SJCRH30 (cell line): Measurements from ENCODE around the gene MGMT. TPM values are rescaled to one million over a fixed set of nuclear protein-coding genes. Genes with fewer than 3 reads are reported as not detected.

Experiments
- DNase-seq, 2 experiments: peaks; one replicate each; pipeline ENCODE4 v3.0.0-alpha.2; 2015 to 2020
- H3K27ac ChIP-seq: fragments of 250-450 bp; sonication (Bioruptor Pico); 2 replicates; pipeline ENCODE4 v1.5.1; 2020; ENCODE audit warnings: mild to moderate bottlenecking, moderate library complexity
- H3K27me3 ChIP-seq: fragments of 250-450 bp; sonication (Bioruptor Pico); 2 replicates; pipeline ENCODE4 v1.5.1; 2020; ENCODE audit warnings: mild to moderate bottlenecking, moderate library complexity
- H3K36me3 ChIP-seq: fragments of 250-450 bp; sonication (Bioruptor Pico); 2 replicates; pipeline ENCODE4 v1.5.1; 2020; ENCODE audit warnings: mild to moderate bottlenecking, moderate library complexity
- H3K4me1 ChIP-seq: fragments of 250-450 bp; sonication (Bioruptor Pico); 2 replicates; pipeline ENCODE4 v1.5.1; 2020; ENCODE audit warnings: mild to moderate bottlenecking, moderate library complexity
- H3K4me3 ChIP-seq: fragments of 250-450 bp; sonication (Bioruptor Pico); 2 replicates; pipeline ENCODE4 v1.5.1; 2020; ENCODE audit warnings: mild to moderate bottlenecking, moderate library complexity
- H3K9me3 ChIP-seq: fragments of 250-450 bp; sonication (Bioruptor Pico); replicated peaks from 2 replicates; pipeline ENCODE4 v1.5.1; 2020; ENCODE audit warnings: mild to moderate bottlenecking, moderate library complexity
- total RNA-seq: library from RNA; depleted of rRNA; stranded (reverse); fragments of >200 nt; shearing (Covaris generic); gene quantifications from 2 replicates; pipeline ENCODE4 v1.2.3, GENCODE V29; 2014

The MGMT gene
- total RNA-seq, 1 experiment from 2014 or later, result 1.5 TPM

DNA sequence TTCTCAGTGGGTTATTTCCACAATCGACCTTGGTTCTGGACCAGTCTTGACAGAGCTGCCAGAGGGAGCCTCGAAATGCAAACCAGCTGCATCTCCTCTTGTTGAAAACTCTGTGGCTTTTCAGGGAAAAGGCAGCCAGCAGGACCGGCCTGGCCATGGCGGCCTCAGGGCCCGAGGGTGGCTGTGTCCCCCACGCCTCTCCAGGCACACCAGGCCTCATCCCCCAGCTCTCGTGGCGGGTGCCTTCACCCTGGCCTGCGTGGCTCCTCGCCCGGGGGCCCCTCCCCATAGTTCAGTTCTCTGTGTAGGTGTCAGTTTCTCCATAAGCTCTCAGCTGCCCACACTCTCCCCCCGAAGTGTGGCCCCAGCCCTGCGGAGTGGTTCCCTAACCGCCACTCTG lies 63.5 kb downstream of the MGMT start:
- no peaks in the 10 kb centered on the region for H3K36me3 ChIP-seq
- no peaks in the 10 kb centered on the region for H3K27me3 ChIP-seq
- no peak for DNase-seq
- H3K27ac ChIP-seq, result no peak overlapping the region
- no peaks in the 10 kb centered on the region for H3K9me3 ChIP-seq
- no peak overlapping the region for H3K4me3 ChIP-seq
- H3K4me1 ChIP-seq, result no peaks in the 10 kb centered on the region

DNA sequence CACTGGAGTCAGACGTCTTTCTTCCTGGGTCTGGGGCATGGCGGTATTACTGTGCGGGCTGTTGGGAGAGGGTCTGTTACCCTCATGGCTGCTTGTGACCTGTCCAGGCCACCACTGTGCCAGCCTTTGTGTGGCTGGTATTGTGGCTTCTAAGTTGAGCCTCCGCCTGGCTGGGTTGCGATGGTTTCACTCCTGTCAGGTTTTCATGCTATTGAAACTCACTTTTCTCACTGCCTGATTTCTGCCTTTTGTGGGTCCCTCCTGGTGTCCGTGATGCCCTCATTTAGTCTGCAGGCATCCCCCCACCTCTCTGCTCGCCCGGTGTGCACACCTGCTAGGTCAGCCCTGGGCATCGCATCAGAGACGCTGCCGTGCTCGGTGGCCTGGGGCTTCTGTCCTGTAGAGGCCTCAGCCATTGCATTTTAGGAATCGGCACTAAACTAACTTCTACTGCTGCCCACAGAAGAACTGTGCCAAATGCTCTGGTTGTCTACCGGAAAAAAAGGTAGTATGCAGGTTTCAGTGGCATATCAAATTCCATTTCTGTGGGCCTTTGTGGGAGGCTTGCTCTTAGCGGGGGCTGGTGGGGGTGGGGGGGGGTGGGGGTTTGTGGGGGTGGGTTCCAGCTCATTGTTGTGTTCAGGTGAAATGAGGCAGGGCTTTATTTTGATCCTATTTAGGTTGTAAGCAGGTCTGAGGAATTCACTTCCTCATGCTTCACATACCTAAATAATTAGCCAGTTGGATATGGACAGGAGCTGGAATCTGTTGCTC lies 64.3 kb downstream of the MGMT start:
- Histone ChIP-seq H3K4me1 (no peaks in the 10 kb centered on the region), H3K27ac (no peak overlapping the region), H3K36me3 (no peaks in the 10 kb centered on the region), H3K4me3 (no peak overlapping the region), H3K27me3 (no peaks in the 10 kb centered on the region), H3K9me3 (no peaks in the 10 kb centered on the region)
- no peak for DNase-seq

DNA sequence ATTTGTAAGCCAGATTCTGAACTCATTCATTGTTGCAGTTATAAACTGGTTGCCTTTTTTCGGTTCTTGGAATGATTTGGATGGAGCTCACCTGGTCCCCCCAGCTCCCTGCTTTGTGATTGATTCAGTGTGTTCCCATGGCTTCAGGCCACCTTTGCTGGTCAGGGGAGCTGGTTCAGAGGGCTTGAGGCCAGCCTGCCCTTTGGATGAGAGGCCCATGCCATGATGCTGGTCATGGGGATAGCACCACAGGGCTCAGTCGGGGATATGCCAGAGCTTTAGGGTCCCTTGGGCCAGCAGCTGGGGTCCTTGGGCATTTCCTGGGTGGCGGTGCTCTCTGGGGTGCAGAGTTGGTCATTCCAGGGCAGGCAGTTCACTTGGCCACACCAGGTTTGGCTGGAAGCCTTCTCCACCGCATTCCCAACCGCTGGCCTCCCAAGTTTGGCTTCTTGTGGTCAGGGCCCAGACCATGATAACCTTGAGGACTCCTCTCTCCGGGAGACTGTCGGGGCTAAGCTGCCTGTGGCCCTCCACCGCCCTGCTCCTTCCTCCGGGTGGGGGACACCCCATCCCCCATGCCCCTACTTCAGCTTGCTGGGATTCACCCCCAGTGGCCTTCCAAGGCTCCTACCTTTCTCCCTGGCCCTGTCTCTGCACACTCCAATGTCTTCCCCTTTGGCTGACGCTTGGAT lies 65.1 kb downstream of the MGMT start:
- Histone ChIP-seq H3K27ac (no peak overlapping the region), H3K36me3 (no peaks in the 10 kb centered on the region), H3K27me3 (no peaks in the 10 kb centered on the region), H3K4me3 (no peak overlapping the region), H3K4me1 (no peaks in the 10 kb centered on the region), H3K9me3 (no peaks in the 10 kb centered on the region)
- no peak for DNase-seq

DNA sequence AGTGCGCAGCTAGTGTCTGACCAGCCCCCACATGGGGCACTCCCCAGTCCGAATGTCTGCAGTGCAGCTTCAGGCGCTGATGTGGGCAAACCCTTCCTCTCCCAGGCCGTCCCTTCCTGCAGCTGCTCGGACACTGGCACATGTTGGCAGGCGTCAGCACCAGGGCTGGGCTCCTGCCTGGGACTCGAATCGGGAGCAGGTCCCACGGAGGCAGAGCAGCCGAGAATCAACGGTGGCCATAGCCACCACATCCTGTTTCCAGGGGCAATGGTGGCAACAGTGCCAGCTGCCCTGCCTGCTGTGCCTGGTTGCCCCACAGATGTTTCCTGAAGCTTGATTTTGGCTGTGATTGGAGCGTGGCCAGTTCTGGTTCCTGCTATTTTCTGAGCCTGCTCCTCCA lies 65.8 kb downstream of the MGMT start:
- Histone ChIP-seq H3K27me3 (no peaks in the 10 kb centered on the region), H3K27ac (no peak overlapping the region)
- no peak for DNase-seq

DNA sequence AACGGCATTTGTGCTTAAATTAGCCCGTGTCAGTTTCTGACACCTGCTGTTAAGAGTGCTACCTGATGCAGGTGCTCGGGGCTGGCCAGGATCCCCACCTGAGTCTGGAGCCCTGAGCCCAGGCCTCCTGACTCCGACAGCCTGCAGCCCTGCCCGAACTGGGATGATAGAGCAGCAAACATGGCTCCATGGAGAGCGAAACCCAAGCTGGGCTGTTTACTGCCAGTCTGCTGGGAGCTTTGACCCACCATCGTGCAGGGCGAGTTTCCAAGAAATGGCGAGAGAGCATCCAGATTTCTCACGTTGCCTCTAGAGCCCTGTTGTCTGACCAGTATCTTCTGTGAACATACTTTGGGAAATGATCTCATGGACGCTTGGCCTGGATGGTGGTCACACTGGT lies 66.2 kb downstream of the MGMT start:
- no peak for DNase-seq
- Histone ChIP-seq H3K27me3 (no peaks in the 10 kb centered on the region), H3K9me3 (no peaks in the 10 kb centered on the region), H3K4me3 (no peak overlapping the region), H3K36me3 (no peaks in the 10 kb centered on the region), H3K27ac (no peak overlapping the region), H3K4me1 (no peaks in the 10 kb centered on the region)

More for the DNA sequence above, 65.8 kb downstream of the MGMT start:
- H3K9me3 ChIP-seq, result no peaks in the 10 kb centered on the region
- H3K4me1 ChIP-seq, result no peaks in the 10 kb centered on the region
- no peaks in the 10 kb centered on the region for H3K36me3 ChIP-seq
- H3K4me3 ChIP-seq, result no peak overlapping the region

DNA sequence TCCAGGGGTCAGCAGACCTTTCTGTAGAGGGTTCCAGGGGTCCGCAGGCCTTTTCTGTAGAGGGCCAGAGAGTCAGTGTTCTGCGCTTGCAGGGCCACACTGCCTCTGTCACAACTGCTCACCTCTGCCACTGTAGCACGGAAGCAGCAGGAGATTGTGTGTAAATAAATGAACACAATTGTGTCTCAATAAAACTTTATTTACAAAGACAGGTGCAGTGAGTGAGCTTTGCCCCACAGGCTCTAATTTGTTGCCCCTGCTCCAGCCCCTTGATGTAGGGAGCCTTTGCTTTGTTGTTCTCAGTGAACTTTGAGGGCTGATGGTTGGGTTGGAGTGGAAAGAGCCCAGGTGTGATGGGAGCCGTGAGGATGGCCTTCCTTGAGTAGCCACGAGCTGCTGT lies 67.8 kb downstream of the MGMT start:
- no peak for DNase-seq
- no peaks in the 10 kb centered on the region for H3K4me1 ChIP-seq
- H3K4me3 ChIP-seq, result no peak overlapping the region
- H3K27me3 ChIP-seq, result no peaks in the 10 kb centered on the region
- H3K27ac ChIP-seq, result no peak overlapping the region
- H3K9me3 ChIP-seq, result no peaks in the 10 kb centered on the region
- no peaks in the 10 kb centered on the region for H3K36me3 ChIP-seq

DNA sequence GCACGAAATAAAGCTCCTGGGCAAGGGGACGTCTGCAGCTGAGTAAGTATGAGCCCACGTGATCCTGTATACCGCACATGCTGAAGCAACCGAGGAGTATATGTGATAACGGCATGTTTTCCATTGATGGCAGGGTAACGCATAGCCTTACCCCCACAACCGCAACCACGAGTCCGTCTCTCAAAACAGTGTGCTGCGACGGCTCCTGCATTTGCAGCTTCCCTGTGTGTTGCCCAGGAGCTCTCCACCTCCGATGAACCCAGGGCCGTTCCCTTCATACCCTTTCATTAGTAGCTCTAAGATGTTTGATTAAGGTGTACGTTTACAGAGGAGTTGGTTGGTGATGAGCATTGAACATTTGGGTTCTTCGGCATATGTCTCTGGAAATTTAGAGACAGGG lies 69.3 kb downstream of the MGMT start:
- Histone ChIP-seq H3K4me3 (no peak overlapping the region), H3K27ac (no peak overlapping the region), H3K4me1 (no peaks in the 10 kb centered on the region), H3K36me3 (no peaks in the 10 kb centered on the region), H3K27me3 (no peaks in the 10 kb centered on the region), H3K9me3 (no peaks in the 10 kb centered on the region)
- no peak for DNase-seq

DNA sequence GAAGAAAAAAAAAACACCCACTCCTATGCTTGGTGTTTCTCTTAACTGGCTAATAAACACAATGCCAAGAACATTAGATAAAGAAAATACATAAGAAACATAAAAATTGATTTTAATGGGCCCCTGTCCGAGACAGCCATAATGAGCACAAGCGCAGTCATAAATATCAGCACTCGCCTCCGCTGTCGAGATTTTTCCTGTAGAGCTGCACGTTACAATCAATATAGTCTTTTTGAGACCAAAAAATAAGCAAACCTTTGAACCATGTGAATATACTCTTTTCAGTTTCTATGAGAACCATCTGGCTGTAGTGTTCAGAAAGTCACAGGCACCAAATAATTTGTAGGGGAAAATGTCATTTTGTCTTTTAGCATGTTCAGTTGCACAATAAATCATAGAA lies 70.1 kb downstream of the MGMT start:
- Histone ChIP-seq H3K27ac (no peak overlapping the region), H3K4me1 (no peaks in the 10 kb centered on the region), H3K4me3 (no peak overlapping the region), H3K9me3 (no peaks in the 10 kb centered on the region), H3K27me3 (no peaks in the 10 kb centered on the region), H3K36me3 (no peaks in the 10 kb centered on the region)
- DNase-seq, result no peak

DNA sequence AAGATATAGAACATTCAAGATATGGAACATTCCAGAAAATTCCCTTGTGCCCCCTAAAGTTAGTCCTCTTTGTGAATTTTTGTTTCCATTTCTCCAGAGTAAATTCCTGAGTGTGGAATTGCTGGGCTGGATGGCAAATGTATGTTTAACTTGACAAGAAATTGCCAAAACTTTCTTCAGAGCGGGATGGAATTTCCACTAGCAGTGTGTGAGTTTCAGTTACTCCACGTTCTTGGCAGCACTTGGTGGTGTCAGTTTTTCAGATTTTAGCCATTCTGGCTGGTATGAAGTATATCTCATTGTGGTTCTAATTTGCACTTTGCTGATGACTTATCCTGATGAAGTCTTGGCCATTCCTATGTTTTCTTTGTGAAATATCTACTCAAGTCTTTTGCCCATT lies 71.2 kb downstream of the MGMT start:
- H3K27me3 ChIP-seq, result no peaks in the 10 kb centered on the region
- no peak for DNase-seq
- H3K9me3 ChIP-seq, result no peaks in the 10 kb centered on the region
- no peak overlapping the region for H3K27ac ChIP-seq
- no peaks in the 10 kb centered on the region for H3K4me1 ChIP-seq
- no peaks in the 10 kb centered on the region for H3K36me3 ChIP-seq
- no peak overlapping the region for H3K4me3 ChIP-seq

DNA sequence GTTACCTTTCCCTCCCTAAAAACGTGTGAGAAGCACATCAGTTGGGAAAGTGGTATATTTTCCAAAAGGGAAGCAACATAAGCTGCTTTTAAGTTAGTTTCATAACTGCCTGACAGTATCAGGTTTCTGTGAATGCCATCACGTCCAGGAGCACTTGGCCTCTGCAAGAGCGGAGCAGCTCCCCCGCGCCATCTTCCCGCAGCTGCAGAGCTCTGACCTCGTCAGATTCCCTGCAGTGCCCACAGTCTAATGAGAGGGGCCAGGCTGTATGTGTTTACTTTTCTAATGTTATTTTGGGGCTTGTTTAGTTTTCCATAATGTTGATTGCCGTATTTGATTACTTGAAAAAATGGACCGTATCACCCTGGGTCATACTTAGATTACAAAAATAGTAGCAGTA lies 74.2 kb downstream of the MGMT start:
- Histone ChIP-seq H3K36me3 (no peaks in the 10 kb centered on the region), H3K4me1 (no peaks in the 10 kb centered on the region), H3K27ac (no peak overlapping the region), H3K4me3 (no peak overlapping the region), H3K27me3 (no peaks in the 10 kb centered on the region), H3K9me3 (no peaks in the 10 kb centered on the region)
- peak in 1 of 2 experiments; percentile 5 for DNase-seq

DNA sequence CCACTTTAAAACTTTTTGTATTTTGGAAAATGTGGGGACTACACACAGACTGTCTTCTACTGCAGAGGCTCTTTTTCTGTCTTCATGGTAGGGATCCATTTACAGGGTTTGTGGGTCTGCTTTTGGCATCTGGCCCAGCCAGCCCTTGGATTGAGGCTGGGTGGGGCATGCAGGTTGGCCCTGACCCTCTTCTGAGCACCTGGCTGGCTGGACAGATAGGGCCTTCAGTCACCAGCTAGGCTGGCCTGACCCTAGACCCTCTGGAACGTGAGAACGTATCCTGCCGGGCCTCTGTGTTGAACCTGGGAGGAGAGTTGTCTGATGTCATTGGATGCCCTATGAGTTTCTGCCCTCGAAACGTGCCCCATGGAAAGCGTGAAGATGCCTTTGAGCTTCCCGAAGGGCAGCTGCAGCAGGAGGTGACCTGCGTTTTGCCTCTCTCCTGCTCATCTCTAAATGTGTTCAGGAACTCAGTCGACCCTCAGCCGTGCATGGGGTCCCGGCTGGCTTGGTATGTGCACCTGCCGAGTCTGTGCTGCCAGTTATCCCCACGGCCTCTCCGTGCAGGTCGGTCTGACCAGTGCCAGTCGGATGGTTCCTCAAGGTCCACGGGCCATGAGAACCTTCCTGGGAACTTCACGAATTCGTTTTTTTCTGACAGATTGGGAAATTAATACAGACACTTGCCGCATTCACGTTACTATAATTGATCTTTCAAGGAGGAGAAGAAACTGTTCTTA lies 74.9 kb downstream of the MGMT start:
- Histone ChIP-seq H3K27ac (no peak overlapping the region), H3K9me3 (no peaks in the 10 kb centered on the region)
- DNase-seq, result no peak

DNA sequence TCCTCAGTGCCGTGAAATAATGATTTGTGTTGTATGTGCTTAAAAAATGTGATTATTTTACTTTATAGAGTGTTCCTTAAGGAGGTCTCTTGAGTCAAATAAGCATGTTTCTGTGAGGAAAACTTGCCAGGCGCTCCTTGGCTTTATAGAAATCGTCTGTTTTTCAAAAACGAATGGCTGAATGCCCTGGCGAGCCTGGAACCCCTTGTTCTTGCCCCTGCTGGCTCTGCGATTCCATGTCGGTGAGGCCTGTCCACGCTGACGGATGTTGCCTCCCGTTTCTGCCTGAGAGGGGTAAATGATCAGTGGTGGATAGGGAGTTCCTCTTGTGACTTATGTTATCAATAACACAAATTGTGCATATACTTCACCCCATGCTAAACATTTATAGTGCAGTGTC lies 75.5 kb downstream of the MGMT start:
- no peaks in the 10 kb centered on the region for H3K36me3 ChIP-seq
- H3K9me3 ChIP-seq, result no peaks in the 10 kb centered on the region
- no peak for DNase-seq
- H3K4me1 ChIP-seq, result no peaks in the 10 kb centered on the region
- H3K4me3 ChIP-seq, result no peak overlapping the region
- no peak overlapping the region for H3K27ac ChIP-seq
- H3K27me3 ChIP-seq, result no peaks in the 10 kb centered on the region

More for the DNA sequence above, 74.9 kb downstream of the MGMT start:
- H3K4me1 ChIP-seq, result no peaks in the 10 kb centered on the region
- H3K4me3 ChIP-seq, result no peak overlapping the region
- H3K27me3 ChIP-seq, result no peaks in the 10 kb centered on the region
- H3K36me3 ChIP-seq, result no peaks in the 10 kb centered on the region

DNA sequence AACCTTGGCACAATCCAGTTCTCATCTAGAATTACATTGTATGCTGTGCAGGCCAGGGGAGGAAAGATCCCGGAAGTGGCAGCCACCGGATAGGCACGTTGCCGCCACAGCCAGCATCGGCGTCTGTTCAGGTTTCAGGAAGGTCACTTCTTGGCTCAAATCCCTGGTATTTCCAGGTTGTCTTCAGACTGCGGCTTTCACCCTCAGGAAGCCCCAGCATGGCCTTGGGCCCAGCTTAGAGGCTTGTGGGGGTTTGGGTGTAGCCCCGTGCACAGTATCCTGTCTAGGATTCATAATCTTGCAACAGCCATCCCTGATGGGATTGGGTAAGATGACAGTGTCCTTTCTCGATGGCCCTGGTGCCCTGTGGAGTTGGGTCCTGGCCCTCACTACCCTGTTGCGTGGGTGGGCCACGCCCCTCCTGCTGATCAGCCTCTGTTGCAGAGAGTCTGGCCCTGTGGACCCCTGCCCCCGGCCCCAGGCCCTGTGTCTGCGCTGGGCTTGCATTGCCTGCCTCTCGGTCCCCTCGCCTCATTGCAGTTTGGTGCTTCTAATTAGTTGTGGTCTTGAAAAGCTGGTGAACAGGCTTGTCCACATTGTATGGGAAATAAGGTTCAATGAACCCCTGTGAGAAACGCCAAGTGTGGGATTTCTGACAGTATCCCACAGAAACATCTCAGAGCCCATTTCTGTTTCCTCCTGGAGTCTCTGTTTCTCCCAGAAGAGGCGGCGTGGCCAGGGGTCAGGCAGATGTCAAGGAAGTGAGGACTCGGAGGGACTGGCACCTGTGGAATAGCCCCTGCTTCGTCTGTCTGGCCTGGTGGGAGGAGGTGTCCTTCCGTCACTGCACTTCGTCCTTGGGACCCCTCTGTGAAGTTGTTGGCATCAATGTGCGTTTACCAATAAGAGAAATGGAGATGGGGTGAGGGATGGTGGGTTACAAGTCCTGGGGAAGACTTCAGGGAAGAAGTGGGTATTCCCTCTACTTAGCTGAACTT lies 77.5 kb downstream of the MGMT start:
- no peak for DNase-seq
- Histone ChIP-seq H3K4me1 (no peaks in the 10 kb centered on the region), H3K9me3 (no peaks in the 10 kb centered on the region), H3K4me3 (no peak overlapping the region), H3K27ac (no peak overlapping the region), H3K27me3 (no peaks in the 10 kb centered on the region), H3K36me3 (no peaks in the 10 kb centered on the region)

DNA sequence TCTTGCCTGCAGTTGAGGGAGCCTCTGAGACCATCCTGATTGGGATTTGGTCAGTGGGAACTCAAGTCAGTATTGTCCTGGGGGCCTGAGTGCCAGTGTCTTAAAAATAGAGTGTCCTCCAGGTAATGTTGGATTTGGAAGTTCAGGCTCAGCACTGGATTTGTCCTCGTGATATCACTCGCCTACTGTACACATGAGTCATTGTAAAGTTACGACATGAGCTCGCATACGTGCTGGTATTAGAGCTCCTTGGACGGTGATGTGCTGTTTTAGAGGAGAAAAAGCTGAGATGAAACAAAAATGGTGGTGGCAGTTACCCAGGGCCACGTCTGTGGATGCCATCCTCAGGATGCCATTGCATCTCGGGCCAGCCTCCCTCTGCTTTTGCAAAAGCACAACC lies 78.2 kb downstream of the MGMT start:
- no peak for DNase-seq

More for the DNA sequence above, 78.2 kb downstream of the MGMT start:
- no peak overlapping the region for H3K4me3 ChIP-seq
- H3K9me3 ChIP-seq, result no peaks in the 10 kb centered on the region
- H3K36me3 ChIP-seq, result no peaks in the 10 kb centered on the region
- no peak overlapping the region for H3K27ac ChIP-seq
- H3K4me1 ChIP-seq, result no peaks in the 10 kb centered on the region
- H3K27me3 ChIP-seq, result no peaks in the 10 kb centered on the region
